ENCODE results near the gene PLD5.
"Not testable (repeated sequence)": the region's sequence is repeated elsewhere in the genome, so short reads cannot be mapped to it uniquely, and the experiment has no call there.

Gene PLD5

DNA sequence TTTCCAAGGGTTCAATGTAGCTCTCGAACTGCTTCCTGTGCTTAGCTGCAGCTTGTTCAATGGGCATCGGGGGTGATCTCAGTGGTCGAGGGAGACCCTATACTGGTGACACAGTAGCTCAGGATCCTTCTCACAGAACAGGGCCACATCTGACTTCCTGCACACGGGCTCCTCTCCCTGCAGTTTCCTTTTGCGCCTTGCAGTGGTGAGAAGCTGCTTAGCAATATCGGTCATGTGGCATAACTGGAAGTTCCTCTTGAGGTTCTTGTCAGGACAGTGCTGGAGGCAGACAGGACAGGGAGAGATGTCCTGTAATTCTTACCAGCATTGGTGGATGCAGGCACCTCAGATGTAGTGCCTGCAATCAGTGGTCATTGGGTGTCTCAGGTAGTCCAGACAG lies 385.1 kb downstream of the PLD5 start:
- peak; percentile 47 to 76 for DNase-seq

DNA sequence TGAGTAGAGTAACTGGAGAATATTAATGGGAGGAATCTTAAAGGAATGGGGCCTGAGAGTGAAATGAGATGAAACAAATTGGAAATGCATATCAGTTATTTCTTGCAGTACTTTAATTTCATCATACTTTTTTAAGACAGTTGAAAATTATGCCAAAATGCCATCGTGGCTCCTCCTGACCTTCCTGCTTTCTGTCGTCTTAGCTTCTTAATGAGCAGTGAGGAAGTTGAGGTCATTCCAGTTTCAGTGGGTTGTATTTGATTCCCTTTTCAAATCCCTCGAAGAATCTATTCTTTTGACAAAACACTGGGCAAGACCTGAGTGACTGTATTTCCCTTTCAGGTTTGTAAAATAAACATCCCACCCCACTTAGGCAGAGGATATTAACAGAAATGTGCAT lies 390.7 kb downstream of the PLD5 start:
- peak in 1 of 2 donors; percentile 45 for DNase-seq

DNA sequence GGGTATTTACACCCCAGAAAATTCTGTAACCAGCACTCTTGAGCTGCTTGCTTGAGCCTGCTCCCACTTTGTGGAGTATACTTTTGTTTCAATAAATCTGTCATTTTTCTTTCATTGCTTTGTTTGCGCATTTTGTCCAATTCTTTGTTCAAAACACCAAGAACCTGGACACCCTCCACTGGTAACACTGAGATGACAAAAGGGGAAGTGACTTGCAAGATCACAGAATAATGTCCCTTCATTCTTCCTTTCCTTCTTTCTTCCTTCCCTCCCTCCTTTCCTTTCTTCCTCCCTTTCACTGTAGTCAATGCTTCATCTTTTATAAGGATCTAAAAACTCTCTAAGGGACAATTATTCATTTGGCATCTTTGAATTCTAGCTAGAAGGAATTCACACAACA lies 391.1 kb downstream of the PLD5 start:
- DNase-seq, result no peak

DNA sequence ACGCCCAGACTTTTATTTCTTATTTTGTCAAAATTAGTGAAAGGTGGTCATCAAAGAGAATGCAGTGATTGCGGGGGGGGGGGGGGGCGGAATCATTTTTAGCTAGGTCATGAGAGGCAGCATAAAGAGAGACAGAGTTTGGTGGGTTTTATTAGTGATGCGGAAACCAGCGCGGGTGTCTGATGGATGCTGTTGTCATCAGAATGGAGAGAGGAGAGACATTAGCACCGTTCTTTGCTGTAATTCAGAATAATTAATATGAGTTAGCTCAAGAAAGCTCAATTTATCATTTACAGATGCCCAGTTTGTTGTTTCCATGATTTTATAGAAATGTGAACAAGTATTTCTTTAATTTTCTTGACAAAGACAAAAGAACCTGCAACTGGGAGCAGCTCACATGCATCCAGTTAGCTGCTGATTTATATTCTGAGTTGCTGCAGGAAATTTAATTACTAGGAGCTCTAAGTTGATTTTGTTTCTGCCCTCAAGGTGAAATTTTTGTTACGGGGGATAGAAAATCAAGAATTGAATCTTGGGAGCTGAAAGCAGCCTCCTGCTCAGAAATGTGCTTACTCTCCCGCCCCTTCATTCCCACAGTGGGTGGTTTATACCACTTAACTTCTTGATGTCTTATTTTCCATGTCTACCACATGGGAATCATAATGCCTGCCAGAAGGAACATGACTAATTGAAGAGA lies 392.2 kb downstream of the PLD5 start:
- no peak for DNase-seq

DNA sequence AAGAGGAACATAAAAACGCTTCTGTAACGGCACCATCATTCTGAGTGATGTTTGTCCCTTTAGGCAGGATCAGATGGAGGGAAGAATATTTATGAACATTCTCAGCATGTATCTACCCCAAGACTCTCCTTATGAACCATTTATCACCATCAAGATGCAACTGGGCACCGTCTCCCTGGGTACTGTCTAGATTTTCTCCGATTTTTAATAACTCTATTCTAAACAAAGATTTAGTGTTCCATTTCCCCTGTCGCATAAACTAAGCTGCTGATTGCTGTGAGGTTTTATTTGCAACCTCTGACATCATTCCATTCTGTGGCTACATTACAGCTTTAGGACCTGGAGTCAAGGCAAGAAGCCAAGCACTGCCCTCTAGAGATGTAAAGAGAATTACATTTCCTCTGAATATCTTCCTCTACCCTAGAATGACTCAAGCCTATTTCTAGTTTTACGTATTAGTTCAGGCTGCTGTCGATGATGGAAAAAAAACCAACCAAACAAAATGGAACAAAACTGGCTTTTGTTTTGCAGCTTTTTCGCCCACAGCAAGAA lies 395.5 kb downstream of the PLD5 start:
- no peak for DNase-seq

DNA sequence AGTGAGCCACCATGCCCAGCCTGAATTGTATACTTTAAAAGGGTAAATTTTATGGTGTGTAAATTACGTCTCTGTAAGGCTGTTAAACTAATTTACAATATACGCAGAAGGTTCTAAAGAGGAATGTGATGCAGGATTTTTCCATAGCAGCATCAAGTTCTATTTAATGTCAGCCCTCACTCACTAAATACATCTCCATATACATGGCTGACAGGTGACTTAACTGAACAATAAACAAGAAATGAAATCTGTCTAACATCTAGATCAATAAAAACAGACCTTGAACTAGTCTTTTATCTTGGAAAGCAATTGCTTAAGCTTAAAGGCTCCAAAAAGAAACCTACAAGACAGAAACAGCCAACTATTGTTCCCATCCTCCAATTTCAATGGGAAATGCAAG lies 404.1 kb downstream of the PLD5 start:
- DNase-seq, result no peak

DNA sequence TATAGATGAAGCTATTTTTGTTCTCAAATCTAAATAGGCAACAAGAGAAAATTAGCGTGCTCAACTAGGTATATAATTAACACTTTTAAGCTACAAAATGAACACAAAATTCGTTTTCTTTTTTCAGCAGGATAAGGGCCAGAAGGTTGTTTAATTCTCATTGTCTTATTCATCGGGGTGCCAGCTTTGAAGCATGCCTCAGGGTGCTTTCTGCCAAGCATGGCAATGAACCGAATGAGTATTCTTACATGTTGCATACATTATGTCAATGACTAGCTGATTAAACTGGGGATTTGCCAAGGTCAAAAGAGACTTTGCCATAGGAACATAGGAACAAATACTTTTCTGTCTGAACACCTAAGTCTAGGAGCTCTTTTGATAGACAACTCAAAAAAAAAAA lies 423.6 kb downstream of the PLD5 start:
- no peak for DNase-seq

DNA sequence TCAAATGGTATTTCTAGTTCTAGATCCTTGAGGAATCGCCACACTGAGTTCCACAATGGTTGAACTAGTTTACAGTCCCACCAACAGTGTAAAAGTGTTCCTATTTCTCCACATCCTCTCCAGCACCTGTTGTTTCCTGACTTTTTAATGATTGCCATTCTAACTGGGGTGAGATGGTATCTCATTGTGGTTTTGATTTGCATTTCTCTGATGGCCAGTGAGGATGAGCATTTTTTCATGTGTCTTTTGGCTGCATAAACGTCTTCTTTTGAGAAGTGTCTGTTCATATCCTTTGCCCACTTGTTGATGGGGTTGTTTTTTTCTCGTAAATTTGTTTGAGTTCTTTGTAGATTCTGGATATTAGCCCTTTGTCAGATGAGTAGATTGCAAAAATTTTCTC lies 427.2 kb downstream of the PLD5 start:
- not testable (repeated sequence) for DNase-seq

DNA sequence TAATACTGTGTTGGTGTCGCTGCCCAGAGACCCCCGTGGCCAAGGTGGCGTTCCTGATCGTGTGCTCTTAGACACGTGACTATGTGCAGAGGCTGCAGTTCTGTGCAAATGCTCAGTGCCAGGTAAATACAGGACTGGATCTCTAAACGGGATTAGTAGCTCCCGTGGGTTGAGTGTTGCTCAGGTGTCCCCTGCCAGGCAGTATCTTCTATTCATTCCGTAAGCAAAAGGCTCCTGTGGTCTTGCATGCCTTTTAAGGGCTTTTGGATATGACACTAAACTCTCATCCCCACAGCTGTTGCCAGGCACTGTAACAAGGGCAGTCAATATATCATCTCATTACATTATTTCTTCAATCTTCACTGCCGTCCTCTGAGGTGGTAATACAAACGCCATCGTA lies 431.4 kb downstream of the PLD5 start:
- no peak for DNase-seq

DNA sequence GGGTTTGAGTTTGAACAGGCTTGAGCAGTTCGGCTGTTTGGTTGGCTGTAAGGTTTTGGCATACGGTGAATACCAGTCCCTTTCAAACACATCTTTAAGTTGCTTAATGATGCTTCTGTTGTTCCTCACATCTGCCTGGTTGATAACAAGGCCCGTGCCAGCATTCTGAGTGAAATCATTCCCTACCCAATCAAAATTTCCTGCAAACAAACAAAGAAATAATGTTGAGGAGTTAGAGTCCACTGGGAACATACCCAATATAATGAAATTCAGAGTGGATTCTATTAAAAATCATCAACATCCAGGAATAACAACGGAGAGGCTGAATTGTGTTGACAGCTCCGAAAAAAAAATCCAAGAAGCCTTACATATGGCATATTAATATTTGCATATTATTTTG lies 434.6 kb downstream of the PLD5 start:
- DNase-seq, result no peak

DNA sequence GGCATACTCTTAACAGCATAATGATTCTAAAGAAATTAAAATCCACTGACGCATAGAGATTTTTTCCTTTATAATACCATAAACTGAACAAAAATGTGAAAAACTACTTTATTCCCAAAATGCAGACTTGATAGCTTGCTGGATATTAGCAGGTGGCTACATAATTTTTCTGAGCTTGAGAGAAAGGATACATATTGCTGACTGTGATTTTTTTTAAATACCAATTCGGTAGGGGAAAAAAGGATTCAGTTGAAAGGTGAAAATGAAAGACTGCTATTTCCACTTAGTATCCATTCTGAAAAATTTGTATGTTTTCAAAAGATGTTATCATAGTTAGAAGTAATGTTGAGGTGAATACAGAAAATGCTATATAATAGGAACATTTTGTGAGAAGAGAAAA lies 435.6 kb downstream of the PLD5 start:
- no peak for DNase-seq

DNA sequence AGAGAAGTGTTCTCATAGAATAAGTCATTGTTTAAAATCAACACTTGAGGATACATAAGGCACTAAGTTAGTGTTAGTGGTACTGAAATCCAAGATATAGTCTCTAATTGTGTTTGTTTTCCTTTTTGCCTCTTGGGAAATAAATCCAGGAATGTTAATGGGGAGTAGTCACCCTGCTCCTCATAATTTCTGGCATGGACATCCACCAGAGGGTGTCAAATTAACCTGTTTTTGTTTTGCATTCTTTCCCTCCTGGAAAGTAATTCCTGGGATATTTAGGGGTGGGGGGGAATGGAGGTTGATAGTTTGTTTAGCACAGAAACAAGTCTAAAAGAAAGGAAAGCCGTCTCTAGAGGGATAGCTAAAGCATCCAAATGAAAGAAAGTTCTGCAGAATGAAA lies 437.8 kb downstream of the PLD5 start:
- no peak for DNase-seq

DNA sequence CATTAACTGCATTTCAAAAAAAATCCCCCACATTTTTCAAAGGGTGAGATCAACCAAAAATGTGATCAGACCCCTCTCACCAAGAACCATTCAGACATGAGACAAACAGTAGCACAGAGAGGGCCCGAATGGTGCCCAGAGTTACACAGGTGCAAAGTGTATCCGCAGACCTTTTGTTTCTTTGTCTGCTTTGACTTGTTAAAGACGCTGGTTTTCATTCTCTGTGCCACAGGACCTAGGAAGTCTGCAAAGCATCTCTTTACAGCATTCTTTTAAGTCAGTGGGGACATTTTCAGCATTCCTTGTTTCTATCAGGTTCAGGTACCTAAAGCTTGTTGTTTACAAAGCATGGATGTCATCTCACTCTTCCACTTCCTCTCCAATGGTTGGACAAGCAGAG lies 438.4 kb downstream of the PLD5 start:
- DNase-seq, result no peak

DNA sequence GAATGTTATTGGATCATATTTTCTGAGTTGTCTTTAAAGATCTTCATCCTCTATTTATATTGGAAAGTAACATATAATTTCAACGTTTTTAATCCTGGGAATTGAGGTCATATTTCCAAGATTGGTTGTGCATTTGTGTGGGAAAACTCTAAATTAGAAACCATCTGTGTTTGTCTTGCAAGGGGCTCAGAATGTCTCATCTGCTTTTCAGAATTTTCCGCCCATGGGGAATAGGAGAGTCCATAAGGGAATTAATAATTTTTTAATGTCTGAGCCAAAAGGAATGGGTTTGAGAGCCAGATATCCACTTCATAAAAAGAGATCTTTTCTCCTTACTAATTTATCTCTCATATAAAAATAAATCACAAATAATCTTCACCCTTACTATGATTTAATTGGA lies 440.8 kb downstream of the PLD5 start:
- DNase-seq, result no peak

DNA sequence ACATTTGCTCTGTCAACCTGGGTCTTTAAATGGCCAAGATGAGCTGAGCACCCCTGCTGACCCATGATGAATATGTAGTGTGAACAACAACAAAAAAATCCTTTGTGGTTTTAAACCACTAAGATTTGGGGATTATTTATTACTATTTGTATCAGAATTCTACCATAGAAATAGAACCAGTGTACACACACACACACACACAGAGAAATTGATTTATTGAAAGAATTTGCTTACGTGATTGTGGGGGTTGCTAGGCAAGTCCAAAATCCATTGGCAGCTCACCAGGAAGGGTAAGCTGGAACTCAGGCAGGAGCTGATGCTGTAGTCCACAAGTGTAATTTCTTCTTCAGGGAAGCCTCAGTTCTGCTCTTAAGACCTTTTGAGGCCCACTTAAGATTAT lies 443.1 kb downstream of the PLD5 start:
- DNase-seq, result no peak

DNA sequence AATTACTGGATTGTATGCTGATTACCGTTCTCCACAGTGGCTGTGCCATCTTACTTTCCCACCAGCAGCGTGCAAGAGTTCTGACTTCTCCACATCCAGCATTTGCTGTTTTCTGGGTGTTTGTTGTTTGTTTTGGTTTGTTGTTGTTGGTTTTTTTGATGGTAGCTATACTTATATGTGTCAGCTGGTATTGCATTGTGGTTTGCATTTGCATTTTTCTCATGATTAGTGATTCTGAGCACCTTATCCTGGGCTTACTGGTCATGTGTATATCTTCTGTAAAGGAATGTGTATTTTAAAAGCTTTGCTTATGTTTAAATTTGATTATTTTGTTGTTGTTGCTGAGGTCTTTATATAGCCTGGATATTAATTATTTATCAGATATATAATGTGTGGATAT lies 458.7 kb downstream of the PLD5 start:
- DNase-seq, result no peak

DNA sequence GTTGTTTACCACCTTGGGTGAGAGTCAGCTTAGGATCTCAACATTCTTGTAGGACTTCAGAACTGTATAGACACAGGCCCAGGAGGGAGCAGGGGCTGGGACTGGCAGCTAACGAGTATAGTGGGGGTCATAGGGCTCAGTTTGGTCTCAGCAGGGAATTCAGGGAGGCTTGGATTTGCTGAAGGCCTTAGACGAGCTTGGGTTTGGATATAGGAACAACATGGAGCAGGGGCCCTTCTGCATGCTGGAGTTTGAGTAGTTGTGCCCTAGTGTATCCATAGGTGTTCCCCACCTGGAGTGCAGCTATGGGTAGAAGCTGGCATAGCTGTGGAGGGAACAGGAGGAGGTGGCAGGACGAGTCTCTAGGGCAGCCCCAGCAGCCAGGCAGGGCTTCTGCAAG lies 462.2 kb downstream of the PLD5 start:
- no peak for DNase-seq

DNA sequence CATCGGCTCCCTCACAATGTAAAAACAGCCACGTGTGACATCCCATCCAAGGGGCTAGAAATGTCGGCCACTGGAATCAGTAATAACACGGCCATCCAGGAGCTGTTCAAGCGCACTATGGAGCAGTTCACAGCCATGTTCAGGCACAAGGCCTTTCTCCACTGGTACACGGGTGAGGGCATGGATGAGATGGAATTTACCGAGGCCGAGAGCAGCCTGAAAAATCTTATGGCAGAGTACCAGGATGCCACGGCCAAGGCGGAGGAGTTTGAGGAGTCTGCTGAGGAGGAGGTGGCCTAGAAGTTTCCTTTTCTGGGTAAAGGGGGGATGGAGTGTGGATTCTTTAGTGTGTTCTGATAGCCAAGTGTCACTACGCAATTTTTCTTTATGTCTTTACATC lies 464.5 kb downstream of the PLD5 start:
- no peak for DNase-seq

DNA sequence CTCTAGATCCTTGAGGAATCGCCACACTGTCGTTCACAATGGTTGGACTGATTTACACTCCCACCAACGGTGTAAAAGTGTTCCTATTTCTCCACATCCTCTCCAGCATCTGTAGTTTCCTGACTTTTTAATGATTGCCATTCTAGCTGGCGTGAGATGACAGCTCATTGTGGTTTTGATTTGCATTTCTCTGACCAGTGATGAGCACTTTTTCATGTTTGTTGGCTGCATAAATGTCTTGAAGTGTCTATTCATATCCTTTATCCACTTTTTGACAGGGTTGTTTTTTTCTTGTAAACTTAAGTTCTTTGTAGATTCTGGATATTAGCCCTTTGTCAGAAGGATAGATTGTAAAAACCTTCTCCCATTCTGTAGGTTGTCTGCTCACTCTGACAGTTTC lies 465.9 kb downstream of the PLD5 start:
- DNase-seq, result not testable (repeated sequence)

DNA sequence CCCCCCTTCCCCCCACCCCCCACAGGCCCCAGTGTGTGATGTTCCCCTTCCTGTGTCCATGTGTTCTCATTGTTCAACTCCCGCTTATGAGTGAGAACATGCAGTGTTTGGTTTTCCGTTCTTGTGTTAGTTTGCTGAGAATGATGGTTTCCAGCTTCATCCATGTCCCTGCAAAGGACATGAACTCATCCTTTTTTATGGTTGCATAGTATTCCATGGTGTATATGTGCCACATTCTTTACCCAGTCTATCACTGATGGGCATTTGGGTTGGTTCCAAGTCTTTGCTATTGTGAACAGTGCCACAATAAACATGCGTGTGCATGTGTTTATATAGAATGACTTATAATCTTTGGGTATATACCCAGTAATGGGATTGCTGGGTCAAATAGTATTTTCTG lies 466.3 kb downstream of the PLD5 start:
- DNase-seq, result not testable (repeated sequence)

DNA sequence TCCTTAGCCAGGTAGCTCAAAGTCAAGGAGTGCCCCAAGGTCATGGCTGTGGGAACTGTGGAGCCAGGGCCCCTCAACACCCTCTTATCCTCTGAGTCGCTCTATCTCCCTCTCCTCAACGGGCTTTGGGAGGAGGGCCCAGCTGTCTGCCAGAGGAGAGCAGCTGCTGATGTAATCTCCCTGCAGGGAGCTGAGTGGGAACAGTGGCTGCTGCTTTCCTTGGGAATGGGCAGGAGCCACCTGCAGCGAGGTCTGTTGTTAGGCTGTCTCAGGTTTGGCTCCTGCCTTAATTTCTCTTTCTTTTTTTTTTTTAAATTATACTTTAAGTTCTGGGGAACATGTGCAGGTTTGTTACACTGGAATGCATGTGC lies 466.8 kb downstream of the PLD5 start:
- DNase-seq, result no peak

DNA sequence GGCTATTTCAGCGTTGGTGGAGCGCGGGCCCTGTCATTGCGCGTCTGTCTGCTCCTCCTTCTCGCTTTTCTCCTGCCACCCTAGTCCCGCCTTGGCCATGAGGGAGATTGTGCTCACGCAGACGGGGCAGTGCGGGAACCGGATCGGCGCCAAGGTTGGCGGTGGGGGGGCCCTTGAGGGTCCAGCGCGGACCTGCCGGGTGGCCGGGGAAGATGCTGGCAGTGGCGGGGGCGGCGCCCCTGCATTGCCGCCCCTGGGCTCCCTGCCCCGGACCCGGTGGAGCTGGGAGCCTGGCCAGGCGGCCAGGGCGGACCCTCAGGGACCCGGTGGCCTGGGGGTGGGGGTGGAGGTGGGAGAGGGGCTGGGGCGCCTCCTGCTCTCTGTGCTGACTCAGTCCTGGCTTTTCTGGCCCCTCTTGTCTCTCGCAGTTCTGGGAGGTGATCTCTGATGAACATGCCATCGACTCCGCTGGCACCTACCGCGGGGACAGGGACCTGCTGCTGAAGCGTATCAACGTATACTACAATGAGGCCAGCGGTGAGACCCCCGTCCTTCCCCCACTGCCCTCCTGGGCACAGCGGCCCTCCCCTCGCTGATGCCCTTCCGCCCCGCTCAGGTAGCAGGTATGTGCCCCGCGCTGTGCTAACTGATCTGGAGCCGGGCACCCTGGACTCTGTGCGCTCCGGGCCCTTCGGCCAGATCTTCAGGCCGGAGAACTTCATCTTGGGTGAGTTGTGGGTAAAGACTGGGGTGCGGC lies 467.3 kb downstream of the PLD5 start:
- DNase-seq, result no peak

DNA sequence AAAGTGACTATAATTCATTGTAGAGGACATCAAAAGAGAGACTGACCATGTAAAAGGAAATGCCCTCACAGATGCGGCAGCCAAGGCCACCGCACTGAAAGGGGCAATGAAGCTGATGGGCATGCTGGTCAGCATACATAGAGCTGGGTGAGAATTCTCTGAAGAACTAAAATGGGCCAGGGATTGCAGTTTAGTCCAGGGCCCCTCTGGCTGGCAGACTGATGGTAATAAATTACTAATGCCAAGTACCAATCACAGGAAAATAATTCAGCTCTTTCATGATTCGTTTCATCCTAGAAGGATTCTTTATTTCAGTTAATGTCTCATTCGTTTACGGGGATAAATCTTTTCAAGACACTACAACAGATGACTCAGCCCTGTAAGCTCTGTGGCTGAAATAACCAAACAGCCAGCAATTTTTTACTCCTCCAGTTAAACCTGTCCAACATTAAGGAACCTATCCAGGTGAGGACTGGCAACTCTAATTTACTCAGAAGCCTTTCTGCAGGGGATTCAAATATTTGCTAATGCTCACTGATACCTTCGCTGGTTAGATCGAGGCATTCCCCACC lies 468.7 kb downstream of the PLD5 start:
- no peak for DNase-seq

DNA sequence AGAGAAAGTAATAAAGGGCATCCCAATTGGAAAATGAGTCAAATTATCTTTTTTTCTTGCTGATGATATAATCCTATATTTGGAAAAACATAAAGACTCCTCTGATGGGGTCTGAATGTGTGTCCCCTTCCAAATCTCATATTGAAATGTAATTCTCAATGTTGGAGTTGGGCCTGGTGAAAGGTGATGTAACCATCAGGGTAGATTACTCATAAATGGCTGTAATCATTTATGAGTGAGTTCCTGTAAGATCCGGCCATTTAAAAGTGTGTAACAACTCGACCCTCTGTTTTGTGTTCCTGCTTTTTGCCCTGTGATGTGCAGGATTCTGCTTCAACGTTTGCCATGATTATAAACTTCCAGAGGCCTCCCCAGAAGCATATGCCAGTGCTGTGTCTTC lies 481.3 kb downstream of the PLD5 start:
- no peak for DNase-seq
